Effector memory CD8-positive, alpha-beta T cell (primary cell): Measurements from ENCODE around the gene WNK2.
"Not testable (repeated sequence)": the region's sequence is repeated elsewhere in the genome, so short reads cannot be mapped to it uniquely, and the experiment has no call there.

Experiments used
- ATAC-seq: fragments of 150-1000 bp; cut with Tn5 transposase; replicated peaks from 2 replicates; pipeline ENCODE4 v1.10.0; 2021; ENCODE audit warnings: mild to moderate bottlenecking, moderate library complexity
- DNase-seq, 3 experiments: peaks; one replicate each; pipeline ENCODE4 v3.0.0; 2021
- H3K27ac Mint-ChIP-seq, 2 donors: one replicate each; pipeline ENCODE4 v1.8.0; 2022; ENCODE audit warnings: mild to moderate bottlenecking in 2 of 2, mixed read lengths in 2 of 2, moderate library complexity in 2 of 2
- H3K27me3 Mint-ChIP-seq, 2 donors: one replicate each; pipeline ENCODE4 v1.8.0; 2022; ENCODE audit warnings: mixed read lengths in 2 of 2
- H3K36me3 Mint-ChIP-seq: one replicate; pipeline ENCODE4 v1.8.0; 2022; ENCODE audit warnings: mild to moderate bottlenecking, moderate library complexity, mixed read lengths; ENCODE audit not compliant: insufficient read depth
- H3K4me1 Mint-ChIP-seq, 2 donors: one replicate each; pipeline ENCODE4 v1.8.0; 2022; ENCODE audit warnings: low read depth in 2 of 2, mixed read lengths in 2 of 2
- H3K4me3 Mint-ChIP-seq, 2 donors: one replicate each; pipeline ENCODE4 v1.8.0; 2022; ENCODE audit warnings: mild to moderate bottlenecking in 2 of 2, mixed read lengths in 2 of 2, moderate library complexity in 2 of 2
- H3K9me3 Mint-ChIP-seq, 2 donors: one replicate each; pipeline ENCODE4 v1.8.0; 2022; ENCODE audit warnings: mixed read lengths in 2 of 2

WNK2 gene

DNA sequence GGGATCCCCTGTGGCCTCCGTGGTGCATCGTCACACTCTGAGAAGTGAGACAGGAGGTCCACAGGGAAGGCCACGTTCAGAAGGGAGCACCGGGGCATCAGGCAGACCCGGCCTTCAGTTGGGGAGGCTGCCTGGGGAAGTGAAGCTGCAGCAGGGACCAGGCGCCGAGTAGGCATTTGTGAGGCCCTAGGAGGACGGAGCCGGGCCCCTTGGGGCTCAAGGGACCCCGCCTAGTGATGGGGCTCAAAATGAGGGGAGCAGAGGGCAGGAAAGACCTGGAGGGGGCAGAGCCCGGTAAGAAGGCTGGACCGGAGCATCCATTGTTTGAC lies 182.1 kb downstream of the WNK2 start:
- Mint-ChIP-seq H3K27me3 (peaks cover 32 to 51% of the 10 kb centered on the region in 2 donors), H3K36me3 (no peaks in the 10 kb centered on the region), H3K4me1 (no peaks in the 10 kb centered on the region), H3K27ac (no peak overlapping the region), H3K9me3 (peaks cover 0 to 2% of the 10 kb centered on the region in 2 donors), H3K4me3 (no peak overlapping the region)
- no peak for DNase-seq
- ATAC-seq: no peak

DNA sequence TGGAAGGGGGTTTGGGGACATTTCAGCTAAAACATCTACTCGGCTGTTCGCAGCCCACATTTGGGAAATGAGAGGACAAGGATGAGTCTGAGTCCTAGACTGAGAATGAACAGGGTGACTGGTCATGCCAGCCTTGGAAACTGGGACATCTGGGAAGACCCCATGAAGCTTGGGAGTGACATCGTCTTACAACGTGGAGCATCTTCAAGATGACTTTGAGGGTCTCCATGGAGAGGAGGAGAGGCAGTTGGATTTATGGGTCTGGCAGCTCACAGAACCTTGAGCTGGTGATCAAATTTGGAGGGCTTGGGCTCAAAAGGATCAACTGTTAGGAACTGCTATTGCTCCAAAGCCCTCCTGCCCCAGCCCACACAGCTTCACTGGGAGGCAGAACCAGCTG lies 182.5 kb downstream of the WNK2 start:
- DNase-seq, H3K4me1 Mint-ChIP-seq, H3K36me3 Mint-ChIP-seq, ATAC-seq, H3K9me3 Mint-ChIP-seq, H3K4me3 Mint-ChIP-seq, H3K27ac Mint-ChIP-seq: not testable (repeated sequence)
- H3K27me3 Mint-ChIP-seq: peaks cover 34 to 55% of the 10 kb centered on the region in 2 donors

DNA sequence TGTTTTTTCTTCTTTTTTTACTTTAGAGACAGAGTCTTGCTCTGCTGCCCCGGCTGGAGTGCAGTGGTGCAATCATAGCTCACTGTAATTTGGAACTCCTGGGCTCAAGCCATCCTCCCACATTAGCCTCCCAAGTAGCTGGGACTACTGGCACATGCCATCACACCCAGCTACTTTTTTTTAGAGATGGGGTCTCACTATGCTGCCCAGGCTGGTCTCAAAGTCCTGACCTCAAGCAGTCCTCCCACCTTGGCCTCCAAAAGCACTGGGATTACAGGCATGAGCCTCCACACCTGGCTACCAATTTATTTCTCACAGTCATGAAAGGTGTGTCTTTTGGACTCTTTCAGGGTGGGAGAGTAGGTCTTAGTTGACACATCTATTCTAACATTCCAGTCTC lies 184.5 kb downstream of the WNK2 start:
- Mint-ChIP-seq H3K9me3 (no peaks in the 10 kb centered on the region), H3K27ac (no peak overlapping the region), H3K4me3 (no peak overlapping the region), H3K27me3 (peaks cover 38 to 56% of the 10 kb centered on the region in 2 donors), H3K4me1 (no peaks in the 10 kb centered on the region), H3K36me3 (no peaks in the 10 kb centered on the region)
- ATAC-seq: no peak
- no peak for DNase-seq

DNA sequence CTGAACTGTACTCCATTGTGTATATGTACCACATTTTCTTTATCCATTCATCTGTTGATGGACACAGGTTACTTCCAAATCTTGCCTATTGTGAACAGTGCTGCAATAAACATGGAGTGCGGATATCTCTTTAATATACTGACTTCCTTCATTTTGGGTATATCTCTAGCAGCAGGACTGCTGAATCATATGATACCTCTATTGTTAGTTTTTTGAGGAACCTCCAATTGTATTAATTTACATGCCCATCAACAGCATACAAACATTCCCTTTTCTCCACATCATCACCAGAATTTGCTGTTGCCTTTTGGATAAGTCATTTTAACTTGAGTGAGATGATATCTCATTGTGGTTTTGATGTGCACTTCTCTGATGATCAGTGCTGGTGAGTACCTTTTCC lies 185.7 kb downstream of the WNK2 start:
- no peak for DNase-seq
- ATAC-seq: no peak
- Mint-ChIP-seq H3K36me3 (no peaks in the 10 kb centered on the region), H3K4me3 (no peak overlapping the region), H3K9me3 (no peaks in the 10 kb centered on the region), H3K27ac (no peak overlapping the region), H3K27me3 (peaks cover 37 to 45% of the 10 kb centered on the region in 2 donors), H3K4me1 (no peaks in the 10 kb centered on the region)
